Measurements from ENCODE around the gene KRT82. TPM values are rescaled to one million over a fixed set of nuclear protein-coding genes. Genes with fewer than 3 reads are reported as not detected.

Gene KRT82
- total RNA-seq, 2 experiments from 2014 or later = not detected

GRCh38 chr12:52434081-52434733, 28.1 kb upstream of the KRT82 start, which contains the start of gene KRT75:
Gene KRT75 (minus strand): TSS chr12:52434371. CDS start chr12:52434304, 67 bp downstream.
- H3K27me3 Mint-ChIP-seq (ENCODE audit: low read depth) = peaks cover 19% of the 10 kb centered on the region
- POLR2A ChIA-PET = no interaction called here
- no peaks in the 10 kb centered on the region for H3K36me3 Mint-ChIP-seq (ENCODE audit: low read depth)
- no peak for ATAC-seq
- H3K4me1 Mint-ChIP-seq (ENCODE audit: low read depth) = no peaks in the 10 kb centered on the region
- no peak within 1 kb of the TSS for H3K27ac Mint-ChIP-seq
- no peak for DNase-seq
- CTCF ChIA-PET = no interaction called here
- H3K9me3 Mint-ChIP-seq (ENCODE audit: insufficient read depth) = no peaks in the 10 kb centered on the region
- no peak within 1 kb of the TSS for H3K4me3 Mint-ChIP-seq

GRCh38 chr12:52433501-52434080, 27.5 kb upstream of the KRT82 start:
- no peaks in the 10 kb centered on the region for H3K4me1 Mint-ChIP-seq (ENCODE audit: low read depth)
- no peak overlapping the region for H3K27ac Mint-ChIP-seq
- no peaks in the 10 kb centered on the region for H3K36me3 Mint-ChIP-seq (ENCODE audit: low read depth)
- H3K9me3 Mint-ChIP-seq (ENCODE audit: insufficient read depth) = no peaks in the 10 kb centered on the region
- no peak for ATAC-seq
- H3K27me3 Mint-ChIP-seq (ENCODE audit: low read depth) = peaks cover 23% of the 10 kb centered on the region
- DNase-seq = no peak
- ChIA-PET POLR2A (no interaction called here), CTCF (no interaction called here)
- H3K4me3 Mint-ChIP-seq = no peak overlapping the region

- Mint-ChIP-seq H3K4me3 (no peak overlapping the region), H3K27ac (no peak overlapping the region), H3K36me3 (ENCODE audit: low read depth) (no peaks in the 10 kb centered on the region), H3K27me3 (ENCODE audit: low read depth) (peaks cover 23% of the 10 kb centered on the region), H3K4me1 (ENCODE audit: low read depth) (no peaks in the 10 kb centered on the region), H3K9me3 (ENCODE audit: insufficient read depth) (no peaks in the 10 kb centered on the region)
- ChIA-PET CTCF (no interaction called here), POLR2A (no interaction called here)
- DNase-seq = no peak
- no peak for ATAC-seq
Observed at GRCh38 chr12:52432559-52433207, 26.5 kb upstream of the KRT82 start.

- POLR2A ChIA-PET = no interaction called here
- Mint-ChIP-seq H3K36me3 (ENCODE audit: low read depth) (no peaks in the 10 kb centered on the region), H3K9me3 (ENCODE audit: insufficient read depth) (no peaks in the 10 kb centered on the region), H3K4me1 (ENCODE audit: low read depth) (no peaks in the 10 kb centered on the region), H3K27me3 (ENCODE audit: low read depth) (peaks cover 23% of the 10 kb centered on the region), H3K4me3 (no peak overlapping the region), H3K27ac (no peak overlapping the region)
- ATAC-seq (no peak), DNase-seq (no peak)
- CTCF ChIA-PET = interaction anchor here (1.1 to 2.5 kb wide), 4 partner anchors 14 to 452 kb away, joined by 3 to 8 read pairs (median 4); no protein-coding TSS in a partner anchor
Observed at GRCh38 chr12:52428121-52428520, 22.0 kb upstream of the KRT82 start.

- no peaks in the 10 kb centered on the region for H3K4me1 Mint-ChIP-seq (ENCODE audit: low read depth)
- H3K9me3 Mint-ChIP-seq (ENCODE audit: insufficient read depth) = no peaks in the 10 kb centered on the region
- H3K36me3 Mint-ChIP-seq (ENCODE audit: low read depth) = no peaks in the 10 kb centered on the region
- ATAC-seq (no peak), DNase-seq (no peak)
- ChIA-PET CTCF (interaction anchor here (0.9 to 1.4 kb wide), 4 partner anchors 13 to 66 kb away, joined by 3 to 5 read pairs (median 3); no protein-coding TSS in a partner anchor), POLR2A (no interaction called here)
- H3K27me3 Mint-ChIP-seq (ENCODE audit: low read depth) = peaks cover 23% of the 10 kb centered on the region
- H3K27ac Mint-ChIP-seq = no peak overlapping the region
- no peak overlapping the region for H3K4me3 Mint-ChIP-seq
Observed at GRCh38 chr12:52427083-52427482, 20.9 kb upstream of the KRT82 start.

- Mint-ChIP-seq H3K9me3 (ENCODE audit: insufficient read depth) (no peaks in the 10 kb centered on the region), H3K36me3 (ENCODE audit: low read depth) (no peaks in the 10 kb centered on the region), H3K4me1 (ENCODE audit: low read depth) (no peaks in the 10 kb centered on the region), H3K27me3 (ENCODE audit: low read depth) (peaks cover 22% of the 10 kb centered on the region), H3K27ac (no peak overlapping the region), H3K4me3 (no peak overlapping the region)
- DNase-seq = no peak
- ATAC-seq = no peak
- ChIA-PET POLR2A (no interaction called here), CTCF (no interaction called here)
Observed at GRCh38 chr12:52426034-52426433, 19.9 kb upstream of the KRT82 start.

- CTCF ChIA-PET = no interaction called here
- no peak overlapping the region for H3K4me3 Mint-ChIP-seq
Observed at GRCh38 chr12:52425466-52425865, 19.3 kb upstream of the KRT82 start.

GRCh38 chr12:52423661-52424500, 17.7 kb upstream of the KRT82 start:
- Mint-ChIP-seq H3K27ac (no peak overlapping the region), H3K4me1 (ENCODE audit: low read depth) (no peaks in the 10 kb centered on the region), H3K9me3 (ENCODE audit: insufficient read depth) (no peaks in the 10 kb centered on the region), H3K36me3 (ENCODE audit: low read depth) (no peaks in the 10 kb centered on the region), H3K27me3 (ENCODE audit: low read depth) (peaks cover 17% of the 10 kb centered on the region), H3K4me3 (no peak overlapping the region)
- ATAC-seq (no peak), DNase-seq (no peak)
- CTCF ChIA-PET = no interaction called here
- POLR2A ChIA-PET = no interaction called here

More at GRCh38 chr12:52425466-52425865, 19.3 kb upstream of the KRT82 start:
- POLR2A ChIA-PET = no interaction called here
- no peak for DNase-seq
- no peak for ATAC-seq
- Mint-ChIP-seq H3K9me3 (ENCODE audit: insufficient read depth) (no peaks in the 10 kb centered on the region), H3K4me1 (ENCODE audit: low read depth) (no peaks in the 10 kb centered on the region), H3K36me3 (ENCODE audit: low read depth) (no peaks in the 10 kb centered on the region), H3K27me3 (ENCODE audit: low read depth) (peaks cover 23% of the 10 kb centered on the region), H3K27ac (no peak overlapping the region)

GRCh38 chr12:52423035-52423434, 16.9 kb upstream of the KRT82 start:
- peaks cover 16% of the 10 kb centered on the region for H3K27me3 Mint-ChIP-seq (ENCODE audit: low read depth)
- H3K27ac Mint-ChIP-seq = no peak overlapping the region
- no peak for ATAC-seq
- CTCF ChIA-PET = no interaction called here
- POLR2A ChIA-PET = interaction anchor here (0.6 kb wide), 1 partner anchor 177 kb away, joined by 3 read pairs; no protein-coding TSS in a partner anchor
- H3K36me3 Mint-ChIP-seq (ENCODE audit: low read depth) = no peaks in the 10 kb centered on the region
- no peaks in the 10 kb centered on the region for H3K9me3 Mint-ChIP-seq (ENCODE audit: insufficient read depth)
- H3K4me1 Mint-ChIP-seq (ENCODE audit: low read depth) = no peaks in the 10 kb centered on the region
- DNase-seq = no peak
- H3K4me3 Mint-ChIP-seq = no peak overlapping the region

GRCh38 chr12:52419656-52420055, 13.5 kb upstream of the KRT82 start:
- ChIA-PET CTCF (no interaction called here), POLR2A (no interaction called here)
- no peaks in the 10 kb centered on the region for H3K9me3 Mint-ChIP-seq (ENCODE audit: insufficient read depth)
- H3K27me3 Mint-ChIP-seq (ENCODE audit: low read depth) = peaks cover 22% of the 10 kb centered on the region
- H3K27ac Mint-ChIP-seq = no peak overlapping the region
- DNase-seq = no peak
- H3K36me3 Mint-ChIP-seq (ENCODE audit: low read depth) = no peaks in the 10 kb centered on the region
- ATAC-seq = no peak
- no peaks in the 10 kb centered on the region for H3K4me1 Mint-ChIP-seq (ENCODE audit: low read depth)
- no peak overlapping the region for H3K4me3 Mint-ChIP-seq

- Mint-ChIP-seq H3K4me1 (ENCODE audit: low read depth) (no peaks in the 10 kb centered on the region), H3K4me3 (no peak overlapping the region), H3K27ac (no peak overlapping the region), H3K9me3 (ENCODE audit: insufficient read depth) (no peaks in the 10 kb centered on the region), H3K27me3 (ENCODE audit: low read depth) (peaks cover 22% of the 10 kb centered on the region), H3K36me3 (ENCODE audit: low read depth) (no peaks in the 10 kb centered on the region)
- no peak for DNase-seq
- ATAC-seq = no peak
- CTCF ChIA-PET = no interaction called here
- POLR2A ChIA-PET = no interaction called here
Observed at GRCh38 chr12:52418576-52419110, 12.5 kb upstream of the KRT82 start.
